Right renal cortex interstitium (tissue), 3 donors: Measurements from ENCODE around the gene SLC23A2. TPM values are rescaled to one million over a fixed set of nuclear protein-coding genes. Genes with fewer than 3 reads are reported as not detected.

Source experiments
- DNase-seq, 3 donors: peaks; one replicate each; pipeline ENCODE4 v3.0.0-alpha.2; 2013; ENCODE audit warnings: low read depth in 3 of 3, low spot score in 2 of 3
- polyA plus RNA-seq, 3 donors: library from polyadenylated mRNA; unstranded; fragments of 120-200 nt; gene quantifications; one replicate each; pipeline ENCODE4 v1.2.1, GENCODE V29; 2013; ENCODE audit not compliant: insufficient read length in 3 of 3

SLC23A2 gene
- polyA plus RNA-seq, 3 donors: 20.5 to 21.0 (median 20.8) TPM

- no peak for DNase-seq
These were observed 90.4 kb downstream of the SLC23A2 start for GRCh38 chr20:4910951-4911350.

- DNase-seq: no peak
These were observed 95.7 kb downstream of the SLC23A2 start for GRCh38 chr20:4905613-4906012.

- DNase-seq: no peak
These were observed 96.1 kb downstream of the SLC23A2 start for GRCh38 chr20:4905195-4905594.

GRCh38 chr20:4904127-4904860 lies 97.0 kb downstream of the SLC23A2 start:
- no peak for DNase-seq

- no peak for DNase-seq
These were observed 98.5 kb downstream of the SLC23A2 start for GRCh38 chr20:4902788-4903187.

GRCh38 chr20:4901031-4901818 lies 100.1 kb downstream of the SLC23A2 start:
- no peak for DNase-seq

- DNase-seq: no peak
These were observed 102.7 kb downstream of the SLC23A2 start for GRCh38 chr20:4898282-4899244.

GRCh38 chr20:4897600-4897999 lies 103.7 kb downstream of the SLC23A2 start:
- DNase-seq: no peak

GRCh38 chr20:4896971-4897497 lies 104.3 kb downstream of the SLC23A2 start:
- DNase-seq: no peak

GRCh38 chr20:4896119-4896702 lies 105.1 kb downstream of the SLC23A2 start:
- DNase-seq: no peak

- no peak for DNase-seq
These were observed 106.3 kb downstream of the SLC23A2 start for GRCh38 chr20:4894981-4895381.

GRCh38 chr20:4894409-4894808 lies 106.9 kb downstream of the SLC23A2 start:
- DNase-seq: no peak

- DNase-seq: no peak
These were observed 107.6 kb downstream of the SLC23A2 start for GRCh38 chr20:4893709-4894108.

- no peak for DNase-seq
These were observed 109.3 kb downstream of the SLC23A2 start for GRCh38 chr20:4891997-4892396.

GRCh38 chr20:4891190-4891763 lies 110.0 kb downstream of the SLC23A2 start:
- no peak for DNase-seq

GRCh38 chr20:4889446-4889845 lies 111.9 kb downstream of the SLC23A2 start:
- DNase-seq: no peak

GRCh38 chr20:4887586-4887985 lies 113.7 kb downstream of the SLC23A2 start:
- no peak for DNase-seq

GRCh38 chr20:4886771-4887527 lies 114.4 kb downstream of the SLC23A2 start:
- DNase-seq: no peak

GRCh38 chr20:4885877-4886276 lies 115.4 kb downstream of the SLC23A2 start:
- no peak for DNase-seq
